HUES48 (cell line): ENCODE measurements around the gene RAB7A.

Source experiments
- H3K27ac ChIP-seq: one replicate; pipeline ENCODE4 v1.7.0; 2013; ENCODE audit warnings: low read depth, low read length, inconsistent platforms
- H3K27me3 ChIP-seq: 2 replicates; pipeline ENCODE4 v1.6.1; 2013; ENCODE audit warnings: mild to moderate bottlenecking, low read length; ENCODE audit not compliant: control insufficient read depth, insufficient read depth
- H3K36me3 ChIP-seq: 2 replicates; pipeline ENCODE4 v1.6.1; 2013; ENCODE audit warnings: low read length; ENCODE audit not compliant: control insufficient read depth, insufficient read depth
- H3K4me1 ChIP-seq: 2 replicates; pipeline ENCODE4 v1.6.1; 2013; ENCODE audit warnings: mild to moderate bottlenecking, low read length; ENCODE audit not compliant: control insufficient read depth, insufficient read depth
- H3K4me3 ChIP-seq: 2 replicates; pipeline ENCODE4 v1.5.1; 2013; ENCODE audit warnings: mild to moderate bottlenecking, low read depth, low read length
- H3K9ac ChIP-seq: 2 replicates; pipeline ENCODE4 v1.6.1; 2013; ENCODE audit warnings: mild to moderate bottlenecking, low read depth, low read length, moderate library complexity
- H3K9me3 ChIP-seq: 2 replicates; pipeline ENCODE4 v1.6.1; 2013; ENCODE audit warnings: low read length; ENCODE audit not compliant: control insufficient read depth, insufficient read depth

The RAB7A gene

DNA sequence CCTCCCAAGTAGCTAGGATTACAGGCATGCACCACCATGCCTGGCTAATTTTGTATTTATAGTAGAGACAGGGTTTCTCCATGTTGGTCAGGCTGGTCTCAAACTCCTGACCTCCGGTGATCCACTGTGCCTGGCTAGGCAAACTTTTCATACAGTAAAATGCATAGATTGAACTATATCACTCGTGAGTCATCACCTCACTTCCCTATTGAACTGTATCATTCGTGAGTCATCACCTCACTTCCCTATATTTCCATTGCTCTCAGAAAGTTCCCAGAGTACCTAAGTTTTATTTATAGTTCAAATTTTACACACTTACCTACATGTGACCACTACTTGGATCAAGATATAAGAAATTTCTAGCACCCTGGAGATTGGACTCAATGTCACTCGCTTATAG is 79.8 kb downstream of the RAB7A start:
- Histone ChIP-seq H3K9me3 (no peaks in the 10 kb centered on the region), H3K27ac (no peak overlapping the region), H3K36me3 (peaks cover 65% of the 10 kb centered on the region), H3K4me3 (no peak overlapping the region), H3K4me1 (peaks cover 10% of the 10 kb centered on the region), H3K27me3 (no peaks in the 10 kb centered on the region), H3K9ac (no peak overlapping the region)

DNA sequence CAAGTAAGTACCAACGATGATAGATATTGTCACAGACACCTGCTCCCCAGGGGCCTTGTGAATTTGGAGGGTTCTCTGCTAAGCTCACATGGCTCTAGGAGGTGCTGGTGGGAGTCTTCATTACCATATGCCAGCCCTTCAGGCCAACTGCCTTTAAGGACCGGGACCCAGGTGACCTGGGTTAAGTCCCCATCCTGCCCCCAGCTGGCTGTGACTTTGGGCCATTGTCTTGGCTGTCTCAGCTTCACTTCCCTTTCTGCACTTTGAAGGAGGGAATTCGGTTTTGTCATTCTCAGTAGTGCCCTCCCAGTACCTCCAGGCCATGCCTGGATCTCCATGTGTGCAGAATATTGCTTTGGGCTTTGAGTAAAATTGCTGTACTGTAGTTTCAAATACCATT is 80.6 kb downstream of the RAB7A start:
- H3K4me1 ChIP-seq: peaks cover 10% of the 10 kb centered on the region
- peaks cover 64% of the 10 kb centered on the region for H3K36me3 ChIP-seq
- no peak overlapping the region for H3K9ac ChIP-seq
- H3K27me3 ChIP-seq: no peaks in the 10 kb centered on the region
- H3K9me3 ChIP-seq: no peaks in the 10 kb centered on the region
- H3K4me3 ChIP-seq: no peak overlapping the region
- no peak overlapping the region for H3K27ac ChIP-seq

DNA sequence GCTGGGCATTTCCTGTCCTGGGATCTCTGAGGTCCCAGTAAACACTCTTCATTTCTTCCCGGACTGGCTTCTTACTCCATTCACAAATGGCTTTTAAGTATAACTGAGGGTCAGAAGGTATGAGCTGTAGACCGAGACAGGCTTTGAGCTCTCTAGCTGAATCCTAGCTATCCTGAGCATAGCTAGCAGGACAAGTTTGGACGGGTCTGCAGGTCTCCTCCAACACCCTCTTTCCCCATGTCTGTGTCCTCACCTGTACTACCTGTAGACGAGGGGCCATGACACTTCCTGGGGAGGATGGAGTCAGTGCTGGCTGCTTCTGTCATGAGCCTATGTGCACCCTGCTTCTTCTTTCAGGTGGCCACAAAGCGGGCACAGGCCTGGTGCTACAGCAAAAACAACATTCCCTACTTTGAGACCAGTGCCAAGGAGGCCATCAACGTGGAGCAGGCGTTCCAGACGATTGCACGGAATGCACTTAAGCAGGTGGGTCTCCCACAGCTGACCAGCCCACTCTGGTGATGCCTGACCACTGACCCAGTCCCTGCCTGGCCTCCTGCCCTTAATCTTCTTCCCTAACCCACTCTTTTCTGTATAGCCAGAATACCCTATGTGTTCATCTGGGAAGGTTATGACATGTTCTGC is 81.3 kb downstream of the RAB7A start:
- Histone ChIP-seq H3K4me3 (no peak overlapping the region), H3K27ac (no peak overlapping the region), H3K27me3 (no peaks in the 10 kb centered on the region), H3K36me3 (peaks cover 67% of the 10 kb centered on the region), H3K4me1 (peaks cover 10% of the 10 kb centered on the region), H3K9ac (no peak overlapping the region), H3K9me3 (no peaks in the 10 kb centered on the region)

DNA sequence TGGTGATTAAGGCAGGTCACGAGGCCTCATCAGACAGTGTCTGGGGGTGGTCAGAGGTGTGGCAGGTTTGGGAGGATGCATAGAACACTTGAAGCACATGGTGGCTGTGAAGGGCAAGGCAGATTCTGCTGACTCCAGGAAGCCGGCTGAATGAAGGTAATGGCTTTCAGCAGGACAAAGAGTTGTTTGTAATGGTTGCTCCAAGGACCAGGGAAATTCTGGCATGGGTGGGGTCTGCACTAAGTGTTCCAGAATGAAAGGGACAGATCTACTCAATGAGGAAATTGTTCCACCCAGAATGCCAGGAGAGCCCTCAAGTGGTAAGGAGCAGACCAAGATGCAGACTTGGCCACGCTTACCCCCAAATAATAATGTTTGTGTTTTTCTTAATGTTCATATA is 82.7 kb downstream of the RAB7A start:
- no peak overlapping the region for H3K9ac ChIP-seq
- H3K4me1 ChIP-seq: peaks cover 4% of the 10 kb centered on the region; the same call in 1 of the 2 replicates
- H3K27ac ChIP-seq: no peak overlapping the region
- H3K27me3 ChIP-seq: no peaks in the 10 kb centered on the region
- H3K36me3 ChIP-seq: peaks cover 81% of the 10 kb centered on the region
- no peak overlapping the region for H3K4me3 ChIP-seq
- H3K9me3 ChIP-seq: no peaks in the 10 kb centered on the region

DNA sequence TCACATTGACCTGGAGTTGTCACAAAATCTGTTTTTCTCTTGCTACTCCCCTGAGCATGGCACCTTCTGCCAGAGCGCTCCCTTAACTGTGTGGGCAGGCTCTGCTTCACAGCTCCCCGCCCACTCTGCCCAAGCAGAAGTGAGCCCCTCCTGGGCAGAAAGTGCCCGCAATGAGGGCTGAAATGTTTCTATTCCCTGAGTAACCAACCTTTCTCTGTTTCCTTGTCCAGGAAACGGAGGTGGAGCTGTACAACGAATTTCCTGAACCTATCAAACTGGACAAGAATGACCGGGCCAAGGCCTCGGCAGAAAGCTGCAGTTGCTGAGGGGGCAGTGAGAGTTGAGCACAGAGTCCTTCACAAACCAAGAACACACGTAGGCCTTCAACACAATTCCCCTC is 87.1 kb downstream of the RAB7A start:
- H3K36me3 ChIP-seq: peaks cover 81% of the 10 kb centered on the region
- no peak overlapping the region for H3K9ac ChIP-seq
- no peaks in the 10 kb centered on the region for H3K27me3 ChIP-seq
- no peaks in the 10 kb centered on the region for H3K9me3 ChIP-seq
- no peak overlapping the region for H3K4me3 ChIP-seq
- no peak overlapping the region for H3K27ac ChIP-seq
- no peaks in the 10 kb centered on the region for H3K4me1 ChIP-seq

DNA sequence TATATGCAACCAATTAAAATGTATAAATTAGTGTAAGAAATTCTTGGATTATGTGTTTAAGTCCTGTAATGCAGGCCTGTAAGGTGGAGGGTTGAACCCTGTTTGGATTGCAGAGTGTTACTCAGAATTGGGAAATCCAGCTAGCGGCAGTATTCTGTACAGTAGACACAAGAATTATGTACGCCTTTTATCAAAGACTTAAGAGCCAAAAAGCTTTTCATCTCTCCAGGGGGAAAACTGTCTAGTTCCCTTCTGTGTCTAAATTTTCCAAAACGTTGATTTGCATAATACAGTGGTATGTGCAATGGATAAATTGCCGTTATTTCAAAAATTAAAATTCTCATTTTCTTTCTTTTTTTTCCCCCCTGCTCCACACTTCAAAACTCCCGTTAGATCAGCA is 88.1 kb downstream of the RAB7A start:
- Histone ChIP-seq H3K9ac (no peak overlapping the region), H3K9me3 (no peaks in the 10 kb centered on the region), H3K27me3 (no peaks in the 10 kb centered on the region), H3K36me3 (peaks cover 77% of the 10 kb centered on the region), H3K4me3 (no peak overlapping the region), H3K4me1 (no peaks in the 10 kb centered on the region), H3K27ac (no peak overlapping the region)

DNA sequence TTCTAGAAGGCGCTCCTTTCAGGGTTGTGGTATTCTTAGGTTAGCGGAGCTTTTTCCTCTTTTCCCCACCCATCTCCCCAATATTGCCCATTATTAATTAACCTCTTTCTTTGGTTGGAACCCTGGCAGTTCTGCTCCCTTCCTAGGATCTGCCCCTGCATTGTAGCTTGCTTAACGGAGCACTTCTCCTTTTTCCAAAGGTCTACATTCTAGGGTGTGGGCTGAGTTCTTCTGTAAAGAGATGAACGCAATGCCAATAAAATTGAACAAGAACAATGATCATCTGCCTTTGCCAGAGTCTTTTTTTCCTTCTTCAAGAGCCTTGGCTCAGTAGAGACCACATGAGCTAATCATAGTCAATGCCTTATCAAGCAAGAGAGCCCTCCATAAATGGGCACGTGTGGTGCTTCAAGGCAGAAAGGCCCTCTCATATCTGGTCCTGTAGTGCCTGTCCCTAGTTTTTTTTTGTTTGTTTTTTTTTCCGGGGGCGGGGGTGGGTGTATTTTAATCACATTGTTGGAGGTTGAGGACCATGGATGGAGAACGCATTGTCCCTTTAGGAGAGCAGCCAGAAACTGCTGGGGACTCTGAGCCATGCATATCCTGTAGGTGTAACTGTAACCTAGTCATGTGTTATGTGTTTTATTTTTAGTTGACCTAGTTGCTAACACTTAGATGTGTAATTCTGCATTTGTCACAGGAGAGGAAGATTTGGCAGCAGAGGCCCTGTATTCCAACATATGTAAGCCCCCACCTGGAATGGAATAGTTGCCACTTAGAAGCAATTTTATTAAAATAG is 88.7 kb downstream of the RAB7A start:
- H3K27ac ChIP-seq: no peak overlapping the region

DNA sequence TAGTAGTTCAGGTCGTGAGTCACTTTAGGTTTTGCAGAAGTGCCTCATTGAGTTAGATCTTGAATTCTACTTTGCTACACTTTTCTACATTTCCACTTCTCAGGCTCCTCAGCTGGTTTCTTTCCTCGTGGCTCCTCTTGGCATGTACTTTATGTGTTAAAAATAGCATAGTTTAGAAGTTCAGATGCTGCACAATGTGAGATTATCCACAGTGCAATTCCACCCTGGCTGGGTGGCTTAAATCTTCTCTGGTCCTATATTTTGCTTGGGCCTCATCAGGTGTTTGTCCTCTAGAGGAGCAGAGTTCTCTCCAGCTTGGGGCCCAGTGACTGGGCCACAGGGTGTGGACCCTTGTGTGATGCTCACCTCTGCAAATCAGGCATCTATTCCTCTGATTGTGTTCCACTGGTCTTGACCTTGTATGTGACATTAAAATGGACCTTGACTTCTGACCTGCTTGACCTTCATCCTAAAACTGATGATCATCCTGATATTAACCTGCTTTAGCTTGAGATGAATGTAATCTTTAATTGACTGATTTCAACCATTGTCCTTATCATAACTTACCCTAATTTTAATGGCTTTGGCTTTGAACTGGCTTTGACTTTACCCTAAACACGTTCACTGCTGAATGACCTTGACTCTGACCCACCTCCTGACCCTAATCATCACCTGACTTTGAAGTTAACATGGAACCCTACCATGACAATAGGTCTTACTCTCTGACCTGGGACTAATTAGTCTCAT is 89.5 kb downstream of the RAB7A start:
- Histone ChIP-seq H3K4me1 (no peaks in the 10 kb centered on the region), H3K9me3 (no peaks in the 10 kb centered on the region), H3K4me3 (no peak overlapping the region), H3K36me3 (peaks cover 66% of the 10 kb centered on the region), H3K9ac (no peak overlapping the region), H3K27ac (no peak overlapping the region), H3K27me3 (no peaks in the 10 kb centered on the region)

More for the DNA sequence above, 88.7 kb downstream of the RAB7A start:
- no peak overlapping the region for H3K4me3 ChIP-seq
- H3K36me3 ChIP-seq: peaks cover 70% of the 10 kb centered on the region
- no peaks in the 10 kb centered on the region for H3K9me3 ChIP-seq
- H3K9ac ChIP-seq: no peak overlapping the region
- H3K4me1 ChIP-seq: no peaks in the 10 kb centered on the region
- no peaks in the 10 kb centered on the region for H3K27me3 ChIP-seq

DNA sequence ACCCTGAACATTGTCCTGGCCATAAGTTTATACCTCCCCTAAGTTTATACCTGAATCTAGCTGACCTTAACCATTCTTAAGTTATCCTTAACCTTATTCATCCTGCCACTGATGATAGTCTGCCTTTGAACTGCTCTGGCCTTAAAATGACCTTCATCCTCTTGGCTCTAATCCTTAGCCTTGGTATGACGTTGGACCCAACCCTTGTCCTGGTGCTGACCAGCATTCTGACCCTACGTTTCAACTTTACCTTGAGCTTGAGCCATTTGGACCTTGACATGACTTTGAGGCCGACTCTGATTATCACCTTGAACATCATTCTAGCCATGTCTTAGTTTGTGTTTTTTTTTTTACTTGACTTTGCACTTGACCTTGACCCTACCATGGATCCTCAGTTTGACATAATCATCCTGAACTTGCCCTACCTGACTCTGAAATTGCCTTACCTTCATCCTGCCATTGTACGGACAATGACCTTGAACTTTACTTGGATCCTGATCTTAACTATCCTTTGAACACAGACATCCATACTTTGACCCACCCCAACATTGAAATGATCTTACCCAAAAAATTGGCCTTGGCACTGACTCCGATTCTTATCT is 92.3 kb downstream of the RAB7A start:
- peaks cover 43% of the 10 kb centered on the region for H3K36me3 ChIP-seq

DNA sequence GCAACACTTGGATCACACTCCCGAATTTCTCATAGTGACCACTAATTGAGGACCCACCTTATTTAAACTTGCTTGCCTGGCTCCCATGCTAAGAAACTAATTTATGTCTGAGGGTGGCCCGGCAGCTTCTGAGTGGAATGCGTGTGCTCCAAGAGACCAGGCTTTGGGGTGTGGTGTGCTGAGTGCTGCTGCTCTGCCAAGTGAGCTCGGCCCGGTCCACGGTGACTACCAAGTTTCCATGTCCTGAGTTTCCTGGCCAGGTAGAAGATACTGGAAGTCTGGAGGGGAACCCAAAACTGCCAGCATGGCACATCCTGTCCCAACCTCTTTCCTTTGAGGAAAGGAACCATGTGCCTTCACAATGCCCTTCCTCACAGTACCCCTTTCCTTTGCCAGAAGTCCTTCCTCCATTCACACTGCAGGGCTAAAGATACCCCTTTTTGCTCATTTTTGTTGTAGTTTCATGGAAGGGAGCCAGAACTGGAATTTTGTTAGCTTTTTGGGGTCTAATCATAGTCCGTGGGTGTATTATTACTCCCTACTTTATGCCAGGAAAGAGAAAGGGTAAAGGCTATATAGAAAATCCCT is 94.4 kb downstream of the RAB7A start:
- Histone ChIP-seq H3K4me3 (no peak overlapping the region), H3K4me1 (no peaks in the 10 kb centered on the region), H3K36me3 (peaks cover 22% of the 10 kb centered on the region), H3K27me3 (no peaks in the 10 kb centered on the region), H3K27ac (no peak overlapping the region), H3K9ac (no peak overlapping the region), H3K9me3 (no peaks in the 10 kb centered on the region)

More for the DNA sequence above, 92.3 kb downstream of the RAB7A start:
- no peak overlapping the region for H3K27ac ChIP-seq
- H3K4me3 ChIP-seq: no peak overlapping the region
- H3K9ac ChIP-seq: no peak overlapping the region
- H3K9me3 ChIP-seq: no peaks in the 10 kb centered on the region
- no peaks in the 10 kb centered on the region for H3K4me1 ChIP-seq
- no peaks in the 10 kb centered on the region for H3K27me3 ChIP-seq
